Measurements from ENCODE around the gene C2orf42.
A peak's percentile ranks its signal among the peaks of the same experiment; 100 is the strongest.
"Not testable (repeated sequence)": the region's sequence is repeated elsewhere in the genome, so short reads cannot be mapped to it uniquely, and the experiment has no call there.

The C2orf42 gene

DNA sequence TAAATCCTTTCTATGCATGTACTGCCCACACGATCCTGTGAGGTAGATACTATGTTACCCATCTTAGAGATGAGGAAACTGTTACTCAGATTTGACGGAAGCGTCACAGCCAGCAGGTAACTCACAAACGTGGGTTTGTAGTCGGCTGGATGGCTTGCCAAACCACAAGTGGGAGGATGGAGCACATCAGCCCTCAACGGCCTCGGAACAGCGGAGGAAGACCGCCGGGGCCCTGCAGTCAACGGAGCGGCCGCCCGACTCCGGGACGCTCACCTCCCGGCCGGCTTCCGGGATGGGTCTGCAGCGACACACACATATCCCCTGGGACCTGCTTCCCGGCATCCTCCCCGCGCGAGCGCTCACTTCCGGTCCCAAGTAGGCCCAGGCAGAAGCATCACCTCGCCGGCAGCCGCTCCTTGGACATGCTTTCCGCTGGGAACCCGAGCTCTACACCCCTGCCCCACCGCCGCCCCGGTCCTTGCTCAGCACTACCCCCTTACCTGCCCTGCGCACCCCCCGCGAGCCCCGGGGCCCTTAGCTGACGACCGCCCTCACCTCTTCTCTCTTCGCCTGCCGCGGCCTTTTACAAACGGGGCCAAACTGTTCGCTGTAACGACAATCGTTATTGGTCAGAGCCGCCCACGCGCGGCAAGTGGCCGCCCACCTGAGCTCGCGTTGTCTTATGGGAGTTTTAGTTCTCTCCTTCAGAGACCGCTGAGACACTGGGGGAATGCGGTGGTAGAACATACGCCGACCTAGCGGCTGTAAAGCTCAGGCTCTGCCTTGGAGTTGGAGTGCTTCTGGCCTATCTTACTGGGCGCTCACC is at the start of gene C2orf42:
Gene C2orf42, minus strand, starts transcription at position 602 of the 826 bp plus-strand sequence. CDS start 9,034 bp downstream, outside the sequence.
- DNase-seq, result peak; percentile 89

DNA sequence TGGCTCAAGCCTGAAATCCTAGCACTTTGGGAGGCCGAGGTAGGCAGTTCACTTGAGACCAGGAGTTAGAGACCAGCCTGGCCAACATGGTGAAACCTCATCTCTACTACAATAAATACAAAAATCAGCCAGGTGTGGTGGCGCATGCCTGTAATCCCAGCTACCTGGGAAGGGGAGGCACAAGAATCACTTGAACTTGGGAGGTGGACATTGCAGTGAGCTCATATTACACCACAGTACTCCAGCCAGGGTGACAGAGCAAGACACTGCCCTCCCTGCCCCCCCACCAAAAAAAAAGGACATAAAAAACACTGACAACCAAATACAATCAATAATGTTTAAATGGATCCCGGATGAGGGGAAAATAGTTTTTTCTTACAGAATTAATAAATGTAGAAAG is 49.8 kb upstream of the C2orf42 start:
- no peak for DNase-seq

DNA sequence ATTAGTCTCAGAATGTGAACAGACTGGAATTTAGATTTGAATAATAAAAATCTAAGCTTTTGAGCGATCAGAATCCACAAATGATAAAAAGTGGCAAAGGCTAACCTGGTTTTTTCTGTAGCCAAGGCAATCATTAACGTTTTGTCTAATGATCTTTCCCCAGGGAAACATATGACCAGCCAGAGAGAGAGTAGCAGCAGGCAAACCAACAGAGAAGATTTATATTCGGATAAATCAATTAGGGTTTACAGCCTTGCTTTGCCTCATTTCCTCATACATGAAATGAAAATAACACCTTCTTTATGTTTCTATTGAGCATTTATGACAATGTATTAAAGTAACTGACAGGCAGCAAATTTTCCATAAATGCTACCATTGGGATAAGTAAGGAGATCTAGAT is 43.1 kb upstream of the C2orf42 start:
- no peak for DNase-seq

DNA sequence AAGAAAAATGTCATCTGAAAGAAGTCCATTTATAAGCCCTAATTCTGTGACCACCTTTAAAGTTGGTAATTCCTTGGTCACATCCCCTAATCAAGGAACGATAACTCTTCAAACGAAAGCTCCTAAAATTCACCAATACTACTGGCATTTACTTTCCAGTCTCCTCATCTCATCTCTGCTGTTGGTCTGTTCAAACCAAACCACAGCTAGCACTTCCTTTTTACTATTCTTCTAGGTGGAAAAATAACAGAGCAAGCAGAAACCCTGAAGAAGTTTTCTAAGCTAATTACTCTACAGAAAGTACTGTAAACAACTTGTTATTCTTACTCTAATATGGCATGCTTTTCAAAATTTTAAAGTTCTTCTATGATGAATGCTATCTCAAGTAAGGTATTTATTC is 36.0 kb upstream of the C2orf42 start:
- DNase-seq, result no peak

DNA sequence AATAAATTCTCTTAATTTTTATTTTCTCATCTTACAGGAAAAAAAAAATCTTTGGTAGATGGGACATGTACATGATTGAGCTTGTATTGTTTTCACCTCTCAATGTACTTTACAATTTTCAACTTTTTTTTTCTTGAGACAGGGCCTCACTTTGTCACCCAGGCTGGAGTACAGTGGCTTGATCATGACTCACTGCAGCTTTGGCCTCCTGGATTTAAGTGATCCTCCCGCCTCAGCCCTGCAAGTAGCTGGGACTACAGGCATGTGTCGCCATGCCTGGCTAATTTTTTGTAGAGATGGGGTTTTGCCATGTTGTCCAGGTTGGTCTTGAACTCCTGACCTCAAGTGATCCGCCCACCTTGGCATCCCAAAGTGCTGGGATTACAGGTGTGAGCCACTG is 32.5 kb upstream of the C2orf42 start:
- not testable (repeated sequence) for DNase-seq

DNA sequence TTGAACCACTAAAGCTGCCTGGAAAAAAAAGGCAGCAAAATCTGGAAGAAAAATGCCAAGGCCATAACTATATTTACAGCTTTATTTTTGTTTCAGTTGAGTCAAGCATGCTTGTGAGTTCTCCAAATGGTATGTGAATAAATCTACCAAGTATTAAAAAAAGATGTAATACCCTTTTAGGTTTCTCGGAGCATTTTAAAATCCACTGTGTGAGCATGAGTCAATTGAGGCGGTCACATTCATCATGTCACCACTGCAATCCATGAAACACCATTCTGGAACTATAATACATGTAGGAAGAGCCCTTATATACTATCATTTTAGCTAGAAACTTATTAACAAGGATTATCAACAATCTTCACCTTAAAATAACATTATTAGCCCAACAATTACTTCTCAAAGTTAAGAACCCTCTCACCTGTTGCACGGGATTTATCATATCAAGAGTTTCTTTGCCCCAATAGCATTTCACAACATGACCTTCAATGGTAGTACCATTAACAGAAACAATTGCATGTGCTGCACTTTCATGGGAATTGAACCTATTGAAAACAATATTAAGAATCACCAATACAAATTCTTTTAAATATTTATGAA is 24.2 kb upstream of the C2orf42 start:
- no peak for DNase-seq

DNA sequence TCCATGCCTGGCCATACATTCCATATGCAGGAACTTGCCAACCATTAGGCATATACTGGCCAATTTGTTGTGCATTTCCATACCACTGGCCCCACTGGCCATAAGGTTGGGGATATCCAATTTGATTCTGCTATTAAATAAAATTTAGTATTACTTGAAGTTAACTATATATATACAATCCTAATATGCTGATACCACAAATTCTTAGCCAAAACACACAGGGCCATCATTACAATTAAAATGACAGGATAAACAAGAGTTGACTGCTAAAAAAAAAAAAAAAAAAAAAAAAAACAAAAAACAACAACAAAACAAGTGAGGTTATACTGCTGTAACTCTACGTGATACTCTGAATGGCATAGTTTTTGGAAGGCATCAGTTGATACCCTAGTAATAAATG is 23.5 kb upstream of the C2orf42 start:
- DNase-seq, result no peak

DNA sequence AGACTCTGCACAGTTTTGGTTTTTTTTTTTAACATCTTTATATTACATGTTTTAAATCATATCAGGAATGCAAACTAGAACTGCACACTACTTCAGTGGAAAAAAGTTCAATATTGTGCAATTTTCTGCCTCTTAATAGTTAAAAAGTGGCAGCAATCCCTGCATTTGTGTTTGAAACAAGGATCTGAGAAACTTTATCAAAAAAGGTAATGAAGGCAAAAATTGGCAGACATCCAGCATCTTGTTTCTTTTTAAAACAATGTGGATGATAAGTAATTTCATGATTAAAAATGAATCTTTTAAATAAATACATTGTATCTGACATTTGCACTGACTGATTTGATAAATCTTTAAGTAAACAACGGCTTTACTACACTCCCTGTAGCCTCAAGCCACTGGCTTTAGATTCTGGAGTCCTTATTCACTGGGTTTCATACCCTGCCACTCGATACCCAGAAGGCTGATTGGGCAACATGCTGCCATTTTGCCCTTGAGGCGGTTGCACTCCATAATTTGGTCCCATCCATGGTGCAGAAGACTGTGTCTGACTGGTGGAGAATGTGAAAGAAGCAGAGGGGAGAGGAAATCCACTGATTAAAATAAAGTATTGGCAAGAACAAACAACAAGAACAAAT is 21.6 kb upstream of the C2orf42 start:
- DNase-seq, result no peak

DNA sequence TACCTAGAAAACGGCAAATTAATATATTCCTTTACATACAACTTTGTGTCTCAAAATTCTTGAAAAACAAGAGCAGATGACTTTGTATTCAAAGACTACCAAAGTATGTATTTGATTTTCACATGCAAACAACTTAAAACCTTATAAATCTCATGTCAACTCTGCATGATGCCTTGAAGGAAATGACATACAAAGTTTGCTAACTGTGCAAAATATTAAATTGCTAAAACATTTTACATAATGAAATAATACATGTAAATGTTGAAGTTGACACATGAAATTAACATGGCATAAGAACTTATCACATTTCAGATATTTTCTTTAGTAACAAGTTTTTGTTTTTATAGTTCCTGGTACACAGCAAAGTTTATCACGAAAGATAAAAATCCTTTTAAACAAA is 20.8 kb upstream of the C2orf42 start:
- DNase-seq, result no peak

DNA sequence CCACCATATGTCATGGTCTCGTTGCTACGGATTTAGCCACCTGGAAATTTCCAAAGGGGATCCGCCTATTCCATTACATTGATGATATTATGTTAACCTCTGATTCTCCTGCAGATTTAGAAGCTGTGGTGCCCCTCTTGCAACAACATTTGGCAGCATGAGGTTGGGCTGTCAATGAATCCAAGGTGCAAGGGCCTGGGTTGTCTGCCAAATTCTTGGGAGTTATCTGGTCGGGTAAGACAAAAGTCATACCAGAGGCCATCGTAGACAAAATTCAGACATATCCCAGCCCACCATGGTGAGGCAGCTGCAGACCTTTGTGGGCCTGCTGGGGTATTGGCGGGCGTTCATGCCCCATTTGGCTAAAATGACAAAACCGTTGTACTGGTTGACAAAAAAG is 13.6 kb upstream of the C2orf42 start:
- DNase-seq, result no peak

DNA sequence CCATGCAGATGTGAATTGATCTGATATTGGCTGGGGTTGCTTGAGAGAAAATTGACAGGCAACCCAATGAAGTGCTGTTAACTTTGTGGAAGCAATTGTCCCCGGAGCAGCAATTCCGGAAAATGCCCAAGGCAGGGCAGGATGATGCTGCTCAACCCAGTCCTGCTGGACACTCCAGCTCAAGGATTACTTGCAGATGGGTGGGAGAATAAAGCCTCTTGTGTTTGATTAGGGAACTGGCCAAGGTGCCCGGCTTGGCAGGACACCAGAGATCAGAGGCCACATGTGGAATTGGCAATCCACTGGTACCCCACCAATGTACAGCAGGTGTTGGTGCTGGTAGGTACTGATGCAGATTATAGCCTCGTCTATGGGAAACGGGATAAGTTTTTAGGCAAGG is 12.3 kb upstream of the C2orf42 start:
- DNase-seq, result no peak

DNA sequence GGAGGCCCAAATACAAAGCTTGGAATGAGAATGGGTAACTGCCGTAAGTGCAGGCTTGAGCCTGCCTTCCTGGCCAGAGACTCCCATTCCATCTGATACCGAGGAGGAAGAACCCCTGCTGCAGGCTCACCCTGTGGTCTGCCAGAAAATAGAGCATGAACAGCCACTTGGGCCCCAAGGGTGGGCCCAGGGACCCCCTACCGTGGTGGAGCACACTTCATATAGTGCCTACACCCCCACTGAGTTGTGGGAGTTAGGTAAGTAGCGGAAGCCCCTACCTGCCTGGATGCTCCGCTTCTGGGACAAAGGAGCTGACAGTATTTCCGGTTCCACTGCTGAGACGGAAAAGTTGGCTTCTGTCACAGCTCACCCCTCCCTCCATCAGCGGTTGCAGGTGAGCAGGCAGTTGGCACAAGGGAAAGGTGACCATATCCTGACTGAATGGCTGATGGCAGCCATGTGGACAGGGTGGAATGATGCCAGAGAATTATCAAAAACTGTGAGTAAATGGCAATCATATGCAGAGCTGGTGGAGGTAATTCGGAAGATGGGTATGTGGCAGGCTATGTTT is 11.5 kb upstream of the C2orf42 start:
- DNase-seq, result peak; percentile 26

DNA sequence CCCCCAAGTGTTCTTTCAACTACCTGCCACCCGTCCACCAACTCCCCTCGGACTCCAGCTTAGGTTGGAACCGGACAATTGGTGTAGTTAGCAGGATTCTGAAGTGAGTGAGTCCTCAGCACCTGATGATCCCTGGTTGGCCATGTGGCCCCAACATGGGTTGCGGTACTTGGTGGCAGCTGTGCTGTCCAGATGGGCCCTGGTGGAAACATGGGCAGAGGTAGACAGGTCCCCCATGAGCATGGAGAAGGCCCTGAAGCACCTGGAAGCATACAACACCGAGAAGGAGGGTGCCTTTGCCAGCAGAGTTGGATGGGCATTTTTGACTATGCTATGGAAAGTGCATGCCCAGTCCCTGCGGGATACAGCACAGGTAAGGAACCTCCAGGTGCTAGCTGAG is 11.0 kb upstream of the C2orf42 start:
- DNase-seq, result no peak

DNA sequence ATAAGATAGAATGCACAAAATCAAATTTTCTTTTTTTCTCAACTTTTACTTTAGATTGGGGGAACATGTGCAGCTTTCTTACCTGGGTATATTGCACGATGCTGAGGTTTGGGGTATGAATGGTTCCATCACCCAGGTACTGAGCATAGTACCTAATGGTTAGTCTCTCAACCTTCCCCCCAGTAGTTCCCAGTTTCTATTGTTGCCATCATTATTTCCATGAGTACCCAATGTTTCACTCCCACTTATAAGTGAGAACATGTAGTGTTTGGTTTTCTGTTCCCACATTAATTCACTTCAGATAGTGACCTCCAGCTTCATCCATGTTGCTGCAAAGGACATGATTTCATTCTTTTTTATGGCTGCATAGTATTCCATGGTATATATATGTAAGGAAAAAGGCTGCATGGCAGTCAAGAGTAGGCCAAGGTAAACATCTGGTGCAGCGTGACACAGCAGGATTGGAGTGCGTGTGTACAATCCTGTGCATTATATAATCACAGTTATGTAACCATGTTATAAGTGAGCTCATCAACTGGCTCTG is 10.5 kb upstream of the C2orf42 start:
- no peak for DNase-seq

DNA sequence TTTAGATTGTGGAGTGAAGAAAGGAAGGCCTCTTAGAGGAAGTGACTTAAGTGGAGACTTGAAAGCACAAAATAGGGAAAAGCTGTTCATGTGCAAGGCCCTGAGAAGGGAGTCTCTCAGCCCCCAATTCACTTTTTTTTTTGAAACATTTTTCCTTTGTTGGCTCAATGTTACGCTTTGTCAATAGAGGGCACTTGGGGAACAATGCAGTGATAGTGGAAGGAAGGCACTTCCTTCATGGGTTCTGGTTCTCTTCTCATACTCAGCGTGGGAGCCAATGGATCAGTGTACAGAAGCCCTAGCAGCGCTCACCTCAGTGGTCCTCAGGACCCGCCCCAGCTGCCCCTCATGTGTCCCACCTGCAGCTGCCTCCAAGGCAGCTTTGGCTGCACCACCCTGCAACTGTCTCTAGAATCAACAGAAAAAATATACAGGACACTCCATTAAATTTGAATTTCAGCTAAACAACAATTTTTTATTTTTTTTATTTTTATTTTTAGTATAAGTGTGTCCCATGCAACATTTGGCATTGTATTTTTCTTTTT is 8.6 kb upstream of the C2orf42 start:
- DNase-seq, result no peak

DNA sequence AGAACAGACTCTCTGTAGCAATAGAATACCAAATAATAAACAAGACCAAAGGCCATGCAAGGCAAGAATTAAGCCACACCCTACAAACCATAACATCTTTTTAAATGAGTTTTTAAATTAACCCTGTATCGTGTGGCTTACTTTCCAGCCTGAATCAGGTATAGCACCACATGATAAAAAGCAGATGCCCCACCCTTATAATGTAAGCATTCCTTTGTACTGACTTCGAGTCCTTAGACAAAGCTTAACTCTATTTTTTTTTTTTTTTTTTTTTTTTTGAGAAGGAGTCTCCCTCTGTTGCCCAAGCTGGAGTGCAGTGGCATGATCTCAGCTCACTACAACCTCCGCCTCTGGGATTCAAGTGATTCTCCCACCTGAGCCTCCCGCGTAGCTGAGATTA is 1.7 kb upstream of the C2orf42 start:
- no peak for DNase-seq

DNA sequence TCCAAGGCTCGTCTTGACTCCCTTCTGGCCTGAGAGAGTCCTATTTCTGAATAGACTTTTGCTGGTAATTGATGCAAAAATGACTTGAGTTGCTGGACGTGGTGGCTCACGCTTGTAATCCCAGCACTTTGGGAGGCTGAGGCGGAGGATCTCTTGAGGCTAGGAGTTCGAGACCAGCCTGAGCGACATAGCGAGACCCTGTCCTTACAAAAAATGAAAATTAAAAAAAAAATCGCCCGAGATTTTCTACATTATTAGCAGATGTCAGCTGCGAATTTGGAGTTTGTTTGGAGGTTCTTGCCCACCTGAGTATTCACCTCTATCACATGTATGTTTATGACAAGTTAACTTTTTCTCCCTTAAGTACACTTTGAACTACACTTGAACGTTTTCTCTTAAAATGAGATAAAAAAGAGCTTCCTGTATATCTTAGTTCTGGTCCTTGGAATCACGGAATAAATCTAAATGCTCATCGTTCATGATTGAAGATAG is 471 bp upstream of the C2orf42 start:
- DNase-seq, result no peak

DNA sequence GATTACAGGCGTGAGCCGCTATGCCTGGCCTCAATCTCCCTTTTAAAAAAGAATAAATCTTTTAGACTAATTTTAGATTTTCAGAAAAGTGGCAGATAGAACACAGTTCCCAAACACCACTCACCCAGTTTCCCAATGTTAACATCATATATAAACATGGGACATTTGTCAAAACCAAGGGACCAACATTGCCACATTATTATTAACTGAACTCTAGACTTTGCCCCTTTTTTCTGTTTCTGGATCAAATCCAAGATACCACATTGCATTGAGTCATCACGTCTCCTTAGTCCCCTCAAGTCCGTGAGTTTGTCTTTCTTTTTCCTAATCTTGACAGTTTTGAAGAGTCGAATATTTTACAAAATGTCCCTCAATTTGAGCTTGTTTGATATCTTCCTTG is 2.4 kb downstream of the C2orf42 start:
- DNase-seq, result no peak

DNA sequence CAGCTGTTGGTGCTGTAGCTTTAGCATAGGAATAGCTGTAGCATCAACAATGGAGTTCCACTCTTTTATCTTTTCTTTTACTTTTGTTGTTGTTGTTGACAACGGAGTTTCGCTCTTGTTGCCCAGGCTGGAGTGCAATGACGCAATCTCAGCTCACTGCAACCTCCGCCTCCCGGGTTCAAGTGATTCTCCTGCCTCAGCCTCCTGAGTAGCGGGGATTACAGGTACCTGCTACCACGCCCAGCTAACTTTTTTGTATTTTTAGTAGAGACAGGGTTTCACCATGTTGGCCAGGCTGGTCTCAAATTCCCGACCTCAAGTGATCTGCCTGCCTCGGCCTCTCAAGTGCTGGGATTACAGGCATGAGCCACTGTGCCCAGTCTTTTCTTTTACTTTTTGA is 3.6 kb downstream of the C2orf42 start:
- DNase-seq, result not testable (repeated sequence)

DNA sequence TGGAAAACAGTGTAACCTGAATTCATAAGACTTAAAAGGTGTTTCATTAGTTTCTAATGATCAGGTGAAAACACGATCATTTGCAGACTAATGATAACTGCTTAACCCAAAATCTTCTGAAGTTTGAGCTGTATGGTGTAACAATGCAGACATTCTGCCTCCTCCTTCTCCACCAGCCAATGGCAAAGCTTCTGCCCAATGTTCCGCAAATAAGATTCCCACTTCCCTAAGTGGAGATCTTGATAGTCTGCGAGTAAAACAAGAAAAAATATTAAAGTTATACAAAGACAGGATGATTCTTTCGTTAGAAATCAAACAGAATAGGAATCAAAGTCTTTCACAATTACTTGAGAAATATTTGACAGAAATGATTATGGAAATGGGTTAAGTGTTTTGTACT is 8.1 kb downstream of the C2orf42 start:
- DNase-seq, result no peak

DNA sequence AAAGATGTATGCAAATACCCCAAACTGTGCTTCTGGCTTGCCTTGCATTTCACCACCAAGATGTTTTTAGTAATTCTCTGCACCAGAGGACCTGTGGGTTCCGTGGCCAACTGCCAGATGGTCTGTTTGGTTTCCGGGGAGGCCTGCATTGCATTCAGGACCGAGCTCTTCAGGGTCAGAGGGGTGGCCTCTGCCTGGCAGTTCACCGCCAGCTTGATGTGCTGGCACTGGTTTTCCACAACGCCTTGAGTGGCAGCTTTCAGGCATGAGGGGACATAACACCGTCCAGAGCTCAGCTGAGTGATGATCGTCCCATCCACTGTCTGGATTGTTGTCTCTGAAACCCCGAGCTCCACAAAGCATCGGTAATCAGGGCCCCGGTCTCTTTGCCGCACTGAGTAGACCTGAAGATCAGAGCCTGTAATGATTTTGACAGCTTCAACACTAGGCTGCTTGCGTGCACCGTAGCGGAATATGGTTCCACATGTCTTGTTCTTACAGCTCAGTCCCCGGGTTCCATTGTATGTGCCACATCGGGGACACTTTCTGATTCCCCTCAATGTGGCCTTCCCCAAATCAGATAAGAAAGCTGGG is 9.4 kb downstream of the C2orf42 start:
- no peak for DNase-seq

DNA sequence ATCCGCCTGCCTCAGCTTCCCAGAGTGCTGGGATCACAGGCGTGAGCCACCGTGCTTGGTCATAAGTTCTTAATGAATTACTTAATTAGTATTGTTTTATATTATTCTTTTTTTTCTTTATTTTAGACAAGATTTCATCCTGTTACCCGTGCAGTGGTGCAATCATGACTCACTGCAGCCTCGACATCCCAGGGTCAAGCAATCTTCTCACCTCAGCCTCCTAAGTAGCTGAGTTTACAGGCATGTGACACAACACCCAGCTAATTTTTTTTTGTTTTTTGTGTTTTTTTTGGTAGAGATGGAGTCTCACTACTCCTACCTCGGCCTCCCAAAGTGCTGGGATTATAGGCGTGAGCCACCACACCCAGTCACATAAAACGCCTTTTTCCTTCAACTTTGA is 17.3 kb downstream of the C2orf42 start:
- no peak for DNase-seq
